HG03139 (cell line): ENCODE data around the gene ST7L.

Source experiments
- ATAC-seq: cut with Tn5 transposase; IDR thresholded peaks from one replicate; pipeline ENCODE4 v1.9.1; 2021; ENCODE audit not compliant: unreplicated experiment

The ST7L gene

GRCh38 chr1:112517646-112518045 is 101.3 kb downstream of the ST7L start:
- ATAC-seq, result no peak

- no peak for ATAC-seq
These were observed 101.7 kb downstream of the ST7L start for GRCh38 chr1:112517231-112517630.

- no peak for ATAC-seq
These were observed 102.8 kb downstream of the ST7L start for GRCh38 chr1:112516141-112516540.

- no peak for ATAC-seq
These were observed 103.5 kb downstream of the ST7L start for GRCh38 chr1:112515311-112516009.

GRCh38 chr1:112514901-112515300 is 104.0 kb downstream of the ST7L start:
- ATAC-seq, result no peak

- ATAC-seq, result no peak
These were observed 105.7 kb downstream of the ST7L start for GRCh38 chr1:112513112-112513870.

GRCh38 chr1:112511897-112512296 is 107.0 kb downstream of the ST7L start:
- ATAC-seq, result no peak

GRCh38 chr1:112510340-112510739 is 108.6 kb downstream of the ST7L start:
- no peak for ATAC-seq

GRCh38 chr1:112509660-112510178 is 109.2 kb downstream of the ST7L start:
- ATAC-seq, result no peak

- no peak for ATAC-seq
These were observed 109.8 kb downstream of the ST7L start for GRCh38 chr1:112509005-112509659.

GRCh38 chr1:112508278-112509004 is 110.5 kb downstream of the ST7L start, which contains the start of gene WNT2B:
TSS of gene WNT2B (plus strand) at chr1:112508965. CDS start at chr1:112509263, 298 bp downstream.
- no peak for ATAC-seq

GRCh38 chr1:112507921-112508277 is 111.0 kb downstream of the ST7L start:
- no peak for ATAC-seq

GRCh38 chr1:112507336-112507735 is 111.6 kb downstream of the ST7L start:
- ATAC-seq, result no peak

GRCh38 chr1:112506731-112507130 is 112.2 kb downstream of the ST7L start:
- no peak for ATAC-seq

- no peak for ATAC-seq
These were observed 112.6 kb downstream of the ST7L start for GRCh38 chr1:112506306-112506705.

- no peak for ATAC-seq
These were observed 113.1 kb downstream of the ST7L start for GRCh38 chr1:112505878-112506277.

- ATAC-seq, result no peak
These were observed 113.5 kb downstream of the ST7L start for GRCh38 chr1:112505400-112505785.

- no peak for ATAC-seq
These were observed 114.1 kb downstream of the ST7L start for GRCh38 chr1:112504661-112505399.

GRCh38 chr1:112504001-112504660 is 114.8 kb downstream of the ST7L start:
- no peak for ATAC-seq

GRCh38 chr1:112502826-112503225 is 116.1 kb downstream of the ST7L start:
- ATAC-seq, result no peak
